ENCODE measurements around the gene EPHB3.
A peak's percentile ranks its signal among the peaks of the same experiment; 100 is the strongest.

EPHB3 gene

DNA sequence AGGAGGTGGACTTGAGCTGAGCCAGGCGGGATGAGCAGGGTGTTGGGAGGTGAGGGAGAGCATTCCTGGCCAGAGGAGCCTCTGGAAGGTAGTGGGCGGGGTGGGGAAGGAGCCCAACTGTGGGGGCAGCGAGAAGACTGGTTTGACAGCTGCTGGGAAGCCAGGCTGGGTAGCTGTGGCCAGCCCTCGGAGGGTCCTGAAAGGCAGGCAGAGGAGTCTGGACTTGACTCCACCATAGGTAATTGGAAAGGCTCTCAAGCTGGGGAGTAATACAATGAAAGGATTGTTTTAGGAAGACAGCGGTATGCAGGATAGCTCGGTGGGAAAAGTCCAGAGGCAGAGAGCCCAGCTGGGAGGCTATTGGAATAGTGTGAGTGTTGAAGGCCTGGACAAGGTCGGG, 17.2 kb downstream of the EPHB3 start:
- TF ChIP-seq, protein P1, sequence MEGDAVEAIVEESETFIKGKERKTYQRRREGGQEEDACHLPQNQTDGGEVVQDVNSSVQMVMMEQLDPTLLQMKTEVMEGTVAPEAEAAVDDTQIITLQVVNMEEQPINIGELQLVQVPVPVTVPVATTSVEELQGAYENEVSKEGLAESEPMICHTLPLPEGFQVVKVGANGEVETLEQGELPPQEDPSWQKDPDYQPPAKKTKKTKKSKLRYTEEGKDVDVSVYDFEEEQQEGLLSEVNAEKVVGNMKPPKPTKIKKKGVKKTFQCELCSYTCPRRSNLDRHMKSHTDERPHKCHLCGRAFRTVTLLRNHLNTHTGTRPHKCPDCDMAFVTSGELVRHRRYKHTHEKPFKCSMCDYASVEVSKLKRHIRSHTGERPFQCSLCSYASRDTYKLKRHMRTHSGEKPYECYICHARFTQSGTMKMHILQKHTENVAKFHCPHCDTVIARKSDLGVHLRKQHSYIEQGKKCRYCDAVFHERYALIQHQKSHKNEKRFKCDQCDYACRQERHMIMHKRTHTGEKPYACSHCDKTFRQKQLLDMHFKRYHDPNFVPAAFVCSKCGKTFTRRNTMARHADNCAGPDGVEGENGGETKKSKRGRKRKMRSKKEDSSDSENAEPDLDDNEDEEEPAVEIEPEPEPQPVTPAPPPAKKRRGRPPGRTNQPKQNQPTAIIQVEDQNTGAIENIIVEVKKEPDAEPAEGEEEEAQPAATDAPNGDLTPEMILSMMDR (conservative IDR thresholded peaks at IDR 0.05; ENCODE audit: control insufficient read depth, insufficient read depth, low read depth, low read length), result no peak
- no peak overlapping the region for H3K4me3 ChIP-seq (ENCODE audit: control insufficient read depth, low read depth, low read length)
- no peak for DNase-seq (ENCODE audit: low read depth)

DNA sequence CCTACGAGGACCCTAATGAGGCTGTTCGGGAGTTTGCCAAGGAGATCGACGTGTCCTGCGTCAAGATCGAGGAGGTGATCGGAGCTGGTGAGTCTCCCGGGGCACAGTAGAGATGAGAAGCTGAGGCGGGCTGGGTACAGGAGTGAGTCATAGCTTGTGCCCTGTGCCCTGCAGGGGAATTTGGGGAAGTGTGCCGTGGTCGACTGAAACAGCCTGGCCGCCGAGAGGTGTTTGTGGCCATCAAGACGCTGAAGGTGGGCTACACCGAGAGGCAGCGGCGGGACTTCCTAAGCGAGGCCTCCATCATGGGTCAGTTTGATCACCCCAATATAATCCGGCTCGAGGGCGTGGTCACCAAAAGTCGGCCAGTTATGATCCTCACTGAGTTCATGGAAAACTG, 17.9 kb downstream of the EPHB3 start:
- TF ChIP-seq, protein P1 (conservative IDR thresholded peaks at IDR 0.05; ENCODE audit: control insufficient read depth, insufficient read depth, low read depth, low read length), result no peak
- H3K4me3 ChIP-seq (ENCODE audit: control insufficient read depth, low read depth, low read length), result no peak overlapping the region
- no peak for DNase-seq (ENCODE audit: low read depth)

DNA sequence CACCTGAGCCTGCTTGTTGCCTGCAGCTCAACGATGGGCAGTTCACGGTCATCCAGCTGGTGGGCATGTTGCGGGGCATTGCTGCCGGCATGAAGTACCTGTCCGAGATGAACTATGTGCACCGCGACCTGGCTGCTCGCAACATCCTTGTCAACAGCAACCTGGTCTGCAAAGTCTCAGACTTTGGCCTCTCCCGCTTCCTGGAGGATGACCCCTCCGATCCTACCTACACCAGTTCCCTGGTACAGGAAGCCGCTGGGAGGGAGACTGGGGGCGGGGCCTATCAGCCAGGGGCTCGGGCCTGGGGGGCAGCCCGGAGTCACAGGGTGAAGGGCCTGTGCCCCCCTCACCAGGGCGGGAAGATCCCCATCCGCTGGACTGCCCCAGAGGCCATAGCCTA, 18.8 kb downstream of the EPHB3 start:
- TF ChIP-seq, protein P1 (conservative IDR thresholded peaks at IDR 0.05; ENCODE audit: control insufficient read depth, insufficient read depth, low read depth, low read length), result no peak
- no peak overlapping the region for H3K4me3 ChIP-seq (ENCODE audit: control insufficient read depth, low read depth, low read length)
- no peak for DNase-seq (ENCODE audit: low read depth)

DNA sequence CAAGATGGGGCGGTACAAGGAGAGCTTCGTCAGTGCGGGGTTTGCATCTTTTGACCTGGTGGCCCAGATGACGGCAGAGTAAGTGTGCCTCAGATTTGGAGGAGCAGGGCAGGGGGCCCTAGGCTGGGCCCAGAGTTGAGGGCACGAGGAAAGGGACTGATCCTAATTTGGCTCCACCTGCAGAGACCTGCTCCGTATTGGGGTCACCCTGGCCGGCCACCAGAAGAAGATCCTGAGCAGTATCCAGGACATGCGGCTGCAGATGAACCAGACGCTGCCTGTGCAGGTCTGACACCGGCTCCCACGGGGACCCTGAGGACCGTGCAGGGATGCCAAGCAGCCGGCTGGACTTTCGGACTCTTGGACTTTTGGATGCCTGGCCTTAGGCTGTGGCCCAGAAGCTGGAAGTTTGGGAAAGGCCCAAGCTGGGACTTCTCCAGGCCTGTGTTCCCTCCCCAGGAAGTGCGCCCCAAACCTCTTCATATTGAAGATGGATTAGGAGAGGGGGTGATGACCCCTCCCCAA, 19.8 kb downstream of the EPHB3 start:
- no peak overlapping the region for H3K4me3 ChIP-seq (ENCODE audit: control insufficient read depth, low read depth, low read length)
- no peak for DNase-seq (ENCODE audit: low read depth)
- TF ChIP-seq, protein P1 (conservative IDR thresholded peaks at IDR 0.05; ENCODE audit: control insufficient read depth, insufficient read depth, low read depth, low read length), result no peak

DNA sequence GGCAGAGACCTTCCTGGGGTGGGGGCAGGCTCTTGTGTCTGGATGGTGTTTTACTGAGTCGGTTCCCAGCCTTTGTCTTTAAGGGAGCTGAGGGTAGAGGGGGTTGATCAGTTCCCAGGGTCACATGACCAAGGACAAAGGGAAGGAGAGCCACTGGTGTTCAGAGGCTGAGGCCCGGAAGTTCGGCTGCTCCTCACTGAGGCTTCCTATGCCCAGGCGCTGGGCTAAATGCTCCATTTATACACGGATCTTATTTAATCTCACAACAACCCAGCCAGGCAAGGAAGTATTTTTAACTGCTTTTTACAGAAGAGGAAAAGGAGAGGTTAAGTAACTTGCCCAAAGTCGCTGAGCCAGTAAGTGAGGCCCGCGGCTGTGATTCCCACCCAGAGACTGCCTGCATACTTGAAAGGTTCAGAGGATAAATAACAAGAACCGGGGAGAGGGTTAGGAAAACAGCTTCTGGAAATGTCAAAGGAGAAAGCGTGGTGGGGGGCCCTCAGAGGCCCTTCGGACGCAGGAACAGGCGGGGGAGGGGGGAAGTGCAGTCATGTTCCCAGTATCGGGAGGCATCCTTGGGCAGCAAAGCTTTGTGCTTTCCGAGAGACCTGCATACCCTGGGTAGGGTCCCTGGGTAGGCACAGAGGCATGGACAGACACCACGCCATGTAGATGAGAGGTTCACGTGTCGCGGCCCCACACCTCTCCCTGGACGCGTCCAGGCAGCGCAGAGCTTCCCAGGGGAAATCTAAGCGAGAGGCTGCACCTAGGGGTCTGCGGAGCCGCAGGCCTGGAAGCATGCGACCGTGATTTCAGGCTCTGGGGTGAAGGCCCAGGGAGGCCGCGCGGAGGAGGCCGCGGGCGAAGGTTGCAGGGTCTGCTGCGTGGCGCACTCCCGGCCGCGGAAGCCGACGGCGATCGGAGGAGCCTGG, 21.3 kb downstream of the EPHB3 start:
- peak overlapping the region; percentile 58 for H3K4me3 ChIP-seq (ENCODE audit: control insufficient read depth, low read depth, low read length)
- DNase-seq (ENCODE audit: low read depth), result peak; percentile 76
- TF ChIP-seq, protein P1 (conservative IDR thresholded peaks at IDR 0.05; ENCODE audit: control insufficient read depth, insufficient read depth, low read depth, low read length), result no peak

DNA sequence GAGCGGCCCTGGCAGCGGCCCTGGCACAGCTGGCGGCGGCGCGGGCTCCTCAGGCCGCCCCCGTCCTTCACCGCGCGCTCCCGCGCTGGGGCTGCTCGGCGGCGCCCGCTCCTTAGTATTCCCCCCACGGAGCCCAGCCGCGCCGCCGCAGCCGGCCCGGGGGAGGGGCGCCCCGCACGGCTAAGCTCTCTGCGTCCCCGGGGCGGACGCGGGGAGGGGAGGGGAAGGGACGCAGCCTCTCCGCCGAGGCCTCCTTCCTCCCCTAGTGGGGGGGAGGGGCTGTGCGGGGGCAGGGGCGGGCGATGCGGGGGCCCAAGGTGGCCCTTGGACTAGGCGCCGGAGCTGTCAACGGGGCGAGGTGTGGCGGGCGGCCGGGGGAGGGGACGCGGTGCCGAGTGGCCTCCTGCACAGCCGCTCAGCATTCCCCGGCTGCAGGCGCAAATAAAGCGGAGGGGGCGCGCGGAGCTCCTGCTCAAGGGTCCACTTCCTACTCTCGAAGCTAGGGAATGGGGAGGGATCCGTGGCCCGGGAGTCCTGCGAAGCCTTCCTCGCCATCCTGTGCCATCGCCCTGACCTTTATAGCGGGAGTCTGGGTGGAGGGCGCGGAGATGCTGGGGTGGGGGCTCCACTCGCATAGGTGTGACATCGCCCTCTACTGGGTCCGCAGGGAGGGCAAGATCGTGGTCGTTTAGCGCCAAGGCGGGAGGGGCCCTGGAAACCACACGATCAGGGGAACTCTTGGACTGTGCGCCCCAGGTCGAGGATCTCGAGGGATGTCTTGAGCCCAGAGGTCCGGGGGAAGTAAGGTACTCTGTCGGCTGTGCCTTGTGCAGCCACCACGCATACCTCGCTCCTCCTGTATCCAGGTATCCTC, 22.2 kb downstream of the EPHB3 start:
- TF ChIP-seq, protein P1 (conservative IDR thresholded peaks at IDR 0.05; ENCODE audit: control insufficient read depth, insufficient read depth, low read depth, low read length), result peak; percentile 12
- H3K4me3 ChIP-seq (ENCODE audit: control insufficient read depth, low read depth, low read length), result peak overlapping the region; percentile 58
- no peak for DNase-seq (ENCODE audit: low read depth)
